HG03460 (cell line): ENCODE measurements around the gene COLEC12.
"Not testable (repeated sequence)": the region's sequence is repeated elsewhere in the genome, so short reads cannot be mapped to it uniquely, and the experiment has no call there.

Experiments
- ATAC-seq: cut with Tn5 transposase; IDR thresholded peaks from one replicate; pipeline ENCODE4 v1.9.1; 2021; ENCODE audit not compliant: unreplicated experiment

Gene COLEC12

GRCh38 chr18:293536-293935 is 207.0 kb downstream of the COLEC12 start:
- ATAC-seq = no peak

GRCh38 chr18:292271-292670 is 208.2 kb downstream of the COLEC12 start:
- no peak for ATAC-seq

GRCh38 chr18:289970-290369 is 210.5 kb downstream of the COLEC12 start:
- ATAC-seq = not testable (repeated sequence)

- ATAC-seq = no peak
Measured at GRCh38 chr18:289026-289425, 211.5 kb downstream of the COLEC12 start.

- no peak for ATAC-seq
Measured at GRCh38 chr18:286515-287310, 213.8 kb downstream of the COLEC12 start.

GRCh38 chr18:285817-286216 is 214.7 kb downstream of the COLEC12 start:
- no peak for ATAC-seq

- ATAC-seq = no peak
Measured at GRCh38 chr18:275486-275885, 225.0 kb downstream of the COLEC12 start.

GRCh38 chr18:274313-274712 is 226.2 kb downstream of the COLEC12 start:
- ATAC-seq = no peak

GRCh38 chr18:273525-273924 is 227.0 kb downstream of the COLEC12 start:
- ATAC-seq = no peak

GRCh38 chr18:272650-273049 is 227.9 kb downstream of the COLEC12 start:
- ATAC-seq = no peak

GRCh38 chr18:269480-270095 is 230.9 kb downstream of the COLEC12 start:
- no peak for ATAC-seq

- peak; percentile 93 for ATAC-seq
Measured at GRCh38 chr18:267688-268552, 232.6 kb downstream of the COLEC12 start, which contains the start of gene THOC1. THOC1 (minus strand) TSS chr18:268047; CDS start chr18:268019, 28 bp downstream.

GRCh38 chr18:267380-267687 is 233.2 kb downstream of the COLEC12 start:
- ATAC-seq = no peak
